LNCaP clone FGC (cell line): ENCODE measurements around the gene PREPL.

Experiments used
- DNase-seq: peaks from one replicate; pipeline ENCODE4 v3.0.0-alpha.2; 2011; ENCODE audit warnings: low read depth
- H3K4me3 ChIP-seq: 2 replicates; pipeline ENCODE4 v1.5.1; 2011; ENCODE audit warnings: mild to moderate bottlenecking, low read depth, low read length, control low read depth
- TF ChIP-seq, protein P1 (sequence below): IDR thresholded peaks from 2 replicates; pipeline ENCODE4 v1.5.1; 2012; ENCODE audit warnings: mild to moderate bottlenecking; ENCODE audit not compliant: control insufficient read depth, insufficient read depth; ENCODE audit errors: extremely low read depth

PREPL gene

DNA sequence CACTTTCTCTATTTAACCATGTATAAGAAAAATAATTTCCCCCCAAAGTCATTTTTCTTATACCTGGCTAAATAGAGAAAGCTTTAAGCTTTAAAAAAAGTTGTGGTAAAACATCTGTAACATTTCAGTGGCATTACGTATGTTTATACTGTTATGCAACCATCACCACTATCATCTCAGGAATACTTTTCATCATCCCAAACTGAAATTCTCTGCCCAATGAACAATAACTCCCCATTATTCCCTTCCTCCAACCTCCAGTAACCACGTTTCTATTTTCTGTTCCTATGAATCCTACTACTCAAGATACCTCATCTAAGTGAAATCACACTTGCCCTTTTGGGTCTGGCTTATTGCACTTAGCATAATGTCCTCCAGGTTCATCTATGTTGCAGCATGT is 87.7 kb downstream of the PREPL start:
- DNase-seq = no peak
- TF ChIP-seq, protein P1, sequence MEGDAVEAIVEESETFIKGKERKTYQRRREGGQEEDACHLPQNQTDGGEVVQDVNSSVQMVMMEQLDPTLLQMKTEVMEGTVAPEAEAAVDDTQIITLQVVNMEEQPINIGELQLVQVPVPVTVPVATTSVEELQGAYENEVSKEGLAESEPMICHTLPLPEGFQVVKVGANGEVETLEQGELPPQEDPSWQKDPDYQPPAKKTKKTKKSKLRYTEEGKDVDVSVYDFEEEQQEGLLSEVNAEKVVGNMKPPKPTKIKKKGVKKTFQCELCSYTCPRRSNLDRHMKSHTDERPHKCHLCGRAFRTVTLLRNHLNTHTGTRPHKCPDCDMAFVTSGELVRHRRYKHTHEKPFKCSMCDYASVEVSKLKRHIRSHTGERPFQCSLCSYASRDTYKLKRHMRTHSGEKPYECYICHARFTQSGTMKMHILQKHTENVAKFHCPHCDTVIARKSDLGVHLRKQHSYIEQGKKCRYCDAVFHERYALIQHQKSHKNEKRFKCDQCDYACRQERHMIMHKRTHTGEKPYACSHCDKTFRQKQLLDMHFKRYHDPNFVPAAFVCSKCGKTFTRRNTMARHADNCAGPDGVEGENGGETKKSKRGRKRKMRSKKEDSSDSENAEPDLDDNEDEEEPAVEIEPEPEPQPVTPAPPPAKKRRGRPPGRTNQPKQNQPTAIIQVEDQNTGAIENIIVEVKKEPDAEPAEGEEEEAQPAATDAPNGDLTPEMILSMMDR = no peak
- H3K4me3 ChIP-seq = no peak overlapping the region

GRCh38 chr2:44273076-44273475 is 88.2 kb downstream of the PREPL start:
- TF ChIP-seq, protein P1 = no peak

GRCh38 chr2:44271296-44271695 is 90.0 kb downstream of the PREPL start:
- no peak overlapping the region for H3K4me3 ChIP-seq
- TF ChIP-seq, protein P1 = no peak
- no peak for DNase-seq

More at GRCh38 chr2:44273076-44273475, 88.2 kb downstream of the PREPL start:
- no peak overlapping the region for H3K4me3 ChIP-seq
- no peak for DNase-seq

GRCh38 chr2:44269831-44270230 is 91.5 kb downstream of the PREPL start:
- no peak for DNase-seq
- TF ChIP-seq, protein P1 = no peak
- no peak overlapping the region for H3K4me3 ChIP-seq

DNA sequence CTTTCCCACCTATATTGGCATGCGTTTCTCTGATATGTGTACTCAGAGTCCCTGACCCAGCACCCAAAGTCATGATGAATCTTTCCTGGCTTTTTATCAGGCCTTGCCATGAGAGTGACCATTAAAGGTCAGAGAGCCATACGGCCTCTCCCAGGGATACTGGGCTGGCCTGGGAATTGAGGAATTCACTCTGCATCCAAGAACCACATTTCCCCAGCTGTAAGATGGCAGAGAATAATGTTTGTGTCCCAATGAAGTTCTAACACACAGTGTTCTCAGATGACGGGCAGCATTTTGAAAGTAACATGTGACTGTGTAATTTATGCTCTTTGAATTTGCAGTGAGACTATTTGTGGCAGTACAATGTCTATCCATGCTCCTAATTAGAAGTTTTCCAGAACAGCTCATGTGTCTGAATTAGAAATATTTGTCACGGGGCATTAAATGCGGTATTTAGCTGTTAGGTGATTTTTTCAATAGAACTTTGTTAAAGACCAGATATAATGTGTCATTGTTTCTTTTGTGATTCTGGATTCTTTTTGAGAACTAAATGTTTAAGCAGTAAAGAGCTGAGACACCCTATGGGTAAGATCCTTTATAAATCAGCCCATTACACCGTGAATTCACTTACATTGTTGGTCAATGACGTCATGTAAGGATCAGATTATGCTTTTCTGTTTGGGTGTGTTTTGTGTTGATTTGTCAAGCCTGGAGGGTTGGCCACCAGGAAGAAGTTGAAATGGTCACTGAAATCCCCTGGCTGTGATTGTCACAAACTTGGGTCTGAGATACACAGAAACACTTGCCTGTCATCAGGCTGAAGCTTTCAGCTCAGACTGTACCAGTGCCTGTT is 93.3 kb downstream of the PREPL start:
- TF ChIP-seq, protein P1 = no peak
- no peak overlapping the region for H3K4me3 ChIP-seq
- DNase-seq = no peak
